GM18867 (cell line): ENCODE measurements around the gene TDRD9.
"Not testable (repeated sequence)": the region's sequence is repeated elsewhere in the genome, so short reads cannot be mapped to it uniquely, and the experiment has no call there.

ENCODE experiments used
- ATAC-seq: cut with Tn5 transposase; IDR thresholded peaks from one replicate; pipeline ENCODE4 v1.9.1; 2021; ENCODE audit warnings: mild to moderate bottlenecking, moderate library complexity; ENCODE audit not compliant: unreplicated experiment

The TDRD9 gene

GRCh38 chr14:103892247-103892646 is 36.0 kb upstream of the TDRD9 start:
- no peak for ATAC-seq

- ATAC-seq, result no peak
These were observed 34.1 kb upstream of the TDRD9 start for GRCh38 chr14:103894034-103894722.

- ATAC-seq, result no peak
These were observed 33.6 kb upstream of the TDRD9 start for GRCh38 chr14:103894723-103895059.

- ATAC-seq, result no peak
These were observed 31.7 kb upstream of the TDRD9 start for GRCh38 chr14:103896578-103896977.

GRCh38 chr14:103897075-103897947 is 30.9 kb upstream of the TDRD9 start:
- no peak for ATAC-seq

GRCh38 chr14:103898204-103898603 is 30.1 kb upstream of the TDRD9 start:
- ATAC-seq, result no peak

- ATAC-seq, result no peak
These were observed 29.5 kb upstream of the TDRD9 start for GRCh38 chr14:103898711-103899110.

- ATAC-seq, result no peak
These were observed 28.9 kb upstream of the TDRD9 start for GRCh38 chr14:103899316-103899715.

- ATAC-seq, result no peak
These were observed 28.4 kb upstream of the TDRD9 start for GRCh38 chr14:103899833-103900232.

- no peak for ATAC-seq
These were observed 23.7 kb upstream of the TDRD9 start for GRCh38 chr14:103904493-103905107.

- no peak for ATAC-seq
These were observed 22.3 kb upstream of the TDRD9 start for GRCh38 chr14:103905842-103906456.

- no peak for ATAC-seq
These were observed 19.7 kb upstream of the TDRD9 start for GRCh38 chr14:103908580-103908979.

GRCh38 chr14:103909531-103910261 is 18.6 kb upstream of the TDRD9 start:
- ATAC-seq, result no peak

GRCh38 chr14:103910262-103910935 is 17.9 kb upstream of the TDRD9 start:
- no peak for ATAC-seq

- no peak for ATAC-seq
These were observed 17.3 kb upstream of the TDRD9 start for GRCh38 chr14:103910984-103911383.

- ATAC-seq, result no peak
These were observed 12.6 kb upstream of the TDRD9 start for GRCh38 chr14:103915616-103916015.

GRCh38 chr14:103916636-103917262 is 11.5 kb upstream of the TDRD9 start:
- ATAC-seq, result no peak

- ATAC-seq, result peak; percentile 98
These were observed 7.0 kb upstream of the TDRD9 start for GRCh38 chr14:103920981-103921854.

GRCh38 chr14:103921855-103922200 is 6.4 kb upstream of the TDRD9 start:
- ATAC-seq, result not testable (repeated sequence)
